ENCODE measurements around the gene ZDHHC13.

DNA sequence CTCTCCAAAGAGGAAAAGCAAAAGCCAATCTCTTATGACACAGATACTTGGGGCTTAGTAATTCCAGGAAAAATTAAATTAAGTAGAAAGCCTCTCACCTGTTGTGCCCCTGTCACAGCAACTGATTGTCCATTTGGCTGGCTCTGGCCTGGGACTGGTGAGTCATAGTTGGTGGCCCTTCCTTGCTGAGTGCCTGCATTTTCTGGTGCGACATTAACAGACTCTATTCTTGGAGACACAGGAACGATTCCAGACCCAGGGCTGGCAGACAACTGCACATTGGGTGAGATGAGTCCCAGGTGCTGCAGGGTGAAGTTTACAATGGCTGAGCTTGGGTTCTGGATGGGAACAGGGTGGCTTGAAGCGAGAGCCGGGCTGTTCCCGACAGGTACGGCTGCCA, 108.2 kb downstream of the ZDHHC13 start:
- TF ChIP-seq, protein P1, sequence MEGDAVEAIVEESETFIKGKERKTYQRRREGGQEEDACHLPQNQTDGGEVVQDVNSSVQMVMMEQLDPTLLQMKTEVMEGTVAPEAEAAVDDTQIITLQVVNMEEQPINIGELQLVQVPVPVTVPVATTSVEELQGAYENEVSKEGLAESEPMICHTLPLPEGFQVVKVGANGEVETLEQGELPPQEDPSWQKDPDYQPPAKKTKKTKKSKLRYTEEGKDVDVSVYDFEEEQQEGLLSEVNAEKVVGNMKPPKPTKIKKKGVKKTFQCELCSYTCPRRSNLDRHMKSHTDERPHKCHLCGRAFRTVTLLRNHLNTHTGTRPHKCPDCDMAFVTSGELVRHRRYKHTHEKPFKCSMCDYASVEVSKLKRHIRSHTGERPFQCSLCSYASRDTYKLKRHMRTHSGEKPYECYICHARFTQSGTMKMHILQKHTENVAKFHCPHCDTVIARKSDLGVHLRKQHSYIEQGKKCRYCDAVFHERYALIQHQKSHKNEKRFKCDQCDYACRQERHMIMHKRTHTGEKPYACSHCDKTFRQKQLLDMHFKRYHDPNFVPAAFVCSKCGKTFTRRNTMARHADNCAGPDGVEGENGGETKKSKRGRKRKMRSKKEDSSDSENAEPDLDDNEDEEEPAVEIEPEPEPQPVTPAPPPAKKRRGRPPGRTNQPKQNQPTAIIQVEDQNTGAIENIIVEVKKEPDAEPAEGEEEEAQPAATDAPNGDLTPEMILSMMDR (conservative IDR thresholded peaks at IDR 0.05), result no peak
- TF ChIP-seq EZH2 (IDR thresholded peaks at IDR 0.05; ENCODE audit: low read depth), result no peak

All from PC-9 (cell line).